Measurements from ENCODE around the gene PEX14. TPM values are rescaled to one million over a fixed set of nuclear protein-coding genes. Genes with fewer than 3 reads are reported as not detected.

The PEX14 gene
- total RNA-seq, 1 donor from 2014 or later, result 19.2 TPM

DNA sequence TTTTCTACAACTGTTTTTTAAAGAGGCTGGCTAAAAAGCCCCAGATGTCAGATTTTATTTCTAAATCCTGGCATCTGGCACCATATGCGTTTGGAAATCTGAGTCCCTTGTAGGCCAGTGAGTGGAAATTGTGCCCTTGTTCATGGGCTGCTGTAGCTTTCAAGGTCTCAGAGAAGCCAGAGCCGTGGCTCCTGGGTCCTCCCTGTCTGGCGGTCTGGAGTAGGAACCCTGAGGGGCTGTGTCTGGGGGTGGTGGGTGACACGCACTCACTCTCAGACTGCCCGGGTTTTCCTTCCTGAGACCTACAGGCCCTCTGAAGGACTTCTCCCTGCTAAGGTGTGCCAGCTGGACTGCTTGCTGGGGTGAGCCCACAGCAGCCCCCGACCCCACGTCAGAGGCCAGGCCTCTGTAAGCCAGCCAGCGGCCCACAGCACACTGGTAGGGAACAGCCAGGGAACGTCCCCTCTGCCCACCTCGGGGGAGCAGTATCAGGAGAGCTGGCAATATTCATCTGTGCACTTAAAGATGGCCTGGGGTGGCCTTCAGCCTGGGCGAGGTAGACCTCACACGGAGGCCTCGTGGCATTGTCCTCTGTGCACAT is 151.5 kb downstream of the PEX14 start:
- no peak for DNase-seq (ENCODE audit: low read depth)
- no peak for TF ChIP-seq CTCF (conservative IDR thresholded peaks at IDR 0.05; ENCODE audit: low read depth, low read length)
- no peak overlapping the region for H3K4me3 ChIP-seq (ENCODE audit: low read depth, low read length)

- no peak overlapping the region for H3K4me3 ChIP-seq (ENCODE audit: low read depth, low read length)
- no peak for DNase-seq (ENCODE audit: low read depth)
- no peak for TF ChIP-seq CTCF (conservative IDR thresholded peaks at IDR 0.05; ENCODE audit: low read depth, low read length)
Measured at GRCh38 chr1:10626791-10627410, 152.2 kb downstream of the PEX14 start.

GRCh38 chr1:10628685-10629084 is 153.9 kb downstream of the PEX14 start:
- DNase-seq (ENCODE audit: low read depth), result no peak
- no peak overlapping the region for H3K4me3 ChIP-seq (ENCODE audit: low read depth, low read length)
- no peak for TF ChIP-seq CTCF (conservative IDR thresholded peaks at IDR 0.05; ENCODE audit: low read depth, low read length)

DNA sequence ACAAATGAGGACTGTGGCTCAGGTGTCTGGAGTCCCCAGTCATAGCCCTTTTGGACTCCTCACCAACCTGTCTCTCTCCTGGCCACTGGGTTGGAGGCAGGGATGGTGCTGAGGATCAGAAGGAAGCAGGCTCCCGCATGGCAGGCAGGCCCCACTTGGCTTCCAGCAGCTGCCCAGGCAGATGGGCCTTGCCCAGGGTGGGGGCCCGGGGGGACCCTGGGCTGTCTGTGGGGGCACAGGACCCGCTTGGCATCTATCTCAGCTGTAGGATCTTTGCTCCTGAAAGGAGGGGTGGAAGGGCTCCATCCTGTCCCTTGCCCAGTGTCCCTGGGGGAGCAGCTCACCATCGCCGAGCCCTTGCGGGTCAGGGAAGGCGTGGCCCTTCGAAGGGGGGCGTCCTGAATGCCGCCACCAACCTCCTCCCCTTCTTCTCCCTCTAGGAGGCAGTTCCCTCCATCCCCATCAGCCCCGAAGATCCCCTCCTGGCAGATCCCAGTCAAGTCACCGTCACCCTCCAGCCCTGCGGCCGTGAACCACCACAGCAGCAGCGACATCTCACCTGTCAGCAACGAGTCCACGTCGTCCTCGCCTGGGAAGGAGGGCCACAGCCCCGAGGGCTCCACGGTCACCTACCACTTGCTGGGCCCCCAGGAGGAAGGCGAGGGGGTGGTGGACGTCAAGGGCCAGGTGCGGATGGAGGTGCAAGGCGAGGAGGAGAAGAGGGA is 154.5 kb downstream of the PEX14 start:
- no peak for TF ChIP-seq CTCF (conservative IDR thresholded peaks at IDR 0.05; ENCODE audit: low read depth, low read length)
- no peak for DNase-seq (ENCODE audit: low read depth)
- no peak overlapping the region for H3K4me3 ChIP-seq (ENCODE audit: low read depth, low read length)

- no peak overlapping the region for H3K4me3 ChIP-seq (ENCODE audit: low read depth, low read length)
- no peak for DNase-seq (ENCODE audit: low read depth)
- peak; percentile 19 for TF ChIP-seq CTCF (conservative IDR thresholded peaks at IDR 0.05; ENCODE audit: low read depth, low read length)
Measured at GRCh38 chr1:10629816-10630571, 155.2 kb downstream of the PEX14 start.

GRCh38 chr1:10630661-10631120 is 155.9 kb downstream of the PEX14 start:
- DNase-seq (ENCODE audit: low read depth), result no peak
- no peak overlapping the region for H3K4me3 ChIP-seq (ENCODE audit: low read depth, low read length)
- no peak for TF ChIP-seq CTCF (conservative IDR thresholded peaks at IDR 0.05; ENCODE audit: low read depth, low read length)

All from epithelial cell of proximal tubule (primary cell).